ENCODE results near the gene RPP25L.

The RPP25L gene

DNA sequence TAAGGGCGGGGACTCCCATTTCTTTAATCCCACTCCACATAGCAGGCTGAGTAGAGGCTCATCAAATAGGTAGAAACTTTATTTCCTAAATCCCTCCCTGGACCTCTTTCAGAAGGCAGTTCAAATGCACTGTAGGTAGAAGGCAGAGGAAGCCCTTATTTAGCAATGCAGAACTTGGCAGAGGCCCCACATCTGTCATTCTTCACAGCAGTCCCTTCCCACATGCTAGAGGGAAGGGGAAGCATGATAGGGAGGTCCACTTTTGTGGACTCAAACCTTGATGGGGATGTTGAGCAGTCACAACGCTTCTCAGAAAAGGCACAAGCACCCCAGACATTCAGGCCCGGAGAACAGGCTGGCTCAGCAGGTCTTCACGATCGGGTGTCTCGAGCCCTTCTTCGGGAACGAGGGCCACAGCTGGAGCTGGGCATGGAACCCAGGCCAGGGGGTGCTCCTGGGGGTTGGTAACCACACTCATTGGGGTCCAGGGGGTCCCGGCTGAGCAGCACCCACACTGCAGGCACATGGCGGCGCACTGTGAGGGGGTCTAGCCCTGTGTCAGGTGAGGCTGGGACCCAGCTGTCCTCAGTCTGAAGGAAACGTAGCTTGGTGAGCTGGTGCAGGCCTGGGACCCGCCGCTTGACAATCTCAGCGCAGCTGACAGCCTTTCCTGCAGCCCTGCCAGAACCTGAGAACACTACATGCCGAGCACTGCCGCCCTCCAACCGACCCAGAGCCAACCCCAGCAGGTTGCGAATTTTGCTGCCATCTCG is 1.3 kb downstream of the RPP25L start:
- peak overlapping the region; percentile 96 for H3K4me3 ChIP-seq (replicated peaks; ENCODE audit: low read depth, low read length)
- no peak for DNase-seq (ENCODE audit: extremely low read depth, low read depth)
- TF ChIP-seq CTCF (IDR thresholded peaks at IDR 0.05; ENCODE audit: low read depth, low read length, missing control alignments): no peak

- H3K4me3 ChIP-seq (replicated peaks; ENCODE audit: low read depth, low read length): no peak overlapping the region
- DNase-seq (ENCODE audit: extremely low read depth, low read depth): no peak
- TF ChIP-seq CTCF (IDR thresholded peaks at IDR 0.05; ENCODE audit: low read depth, low read length, missing control alignments): no peak
Measured at GRCh38 chr9:34607331-34607730, 4.6 kb downstream of the RPP25L start.

DNA sequence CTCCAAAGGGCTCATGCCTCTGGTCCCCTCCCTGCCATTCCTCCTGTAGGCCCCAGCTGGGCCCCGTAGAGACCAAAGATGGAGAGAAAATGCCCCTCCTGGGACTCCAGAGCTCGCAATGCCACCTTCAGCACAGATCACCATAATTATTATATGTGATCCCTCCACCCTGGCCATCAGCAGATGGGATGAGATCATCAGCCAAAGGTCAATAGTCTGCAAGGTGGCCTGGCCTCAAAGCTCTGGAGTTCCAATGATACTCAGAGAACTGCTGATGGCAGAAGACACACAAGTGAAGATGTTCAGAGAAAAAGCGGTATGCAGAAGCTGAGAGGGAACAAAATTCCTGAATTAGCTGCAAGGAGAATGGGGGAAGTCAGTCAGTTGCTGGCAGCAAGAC is 5.0 kb downstream of the RPP25L start:
- H3K4me3 ChIP-seq (replicated peaks; ENCODE audit: low read depth, low read length): no peak overlapping the region
- TF ChIP-seq CTCF (IDR thresholded peaks at IDR 0.05; ENCODE audit: low read depth, low read length, missing control alignments): no peak
- DNase-seq (ENCODE audit: extremely low read depth, low read depth): no peak

GRCh38 chr9:34606190-34606589 is 5.7 kb downstream of the RPP25L start:
- TF ChIP-seq CTCF (IDR thresholded peaks at IDR 0.05; ENCODE audit: low read depth, low read length, missing control alignments): no peak
- DNase-seq (ENCODE audit: extremely low read depth, low read depth): no peak
- no peak overlapping the region for H3K4me3 ChIP-seq (replicated peaks; ENCODE audit: low read depth, low read length)

DNA sequence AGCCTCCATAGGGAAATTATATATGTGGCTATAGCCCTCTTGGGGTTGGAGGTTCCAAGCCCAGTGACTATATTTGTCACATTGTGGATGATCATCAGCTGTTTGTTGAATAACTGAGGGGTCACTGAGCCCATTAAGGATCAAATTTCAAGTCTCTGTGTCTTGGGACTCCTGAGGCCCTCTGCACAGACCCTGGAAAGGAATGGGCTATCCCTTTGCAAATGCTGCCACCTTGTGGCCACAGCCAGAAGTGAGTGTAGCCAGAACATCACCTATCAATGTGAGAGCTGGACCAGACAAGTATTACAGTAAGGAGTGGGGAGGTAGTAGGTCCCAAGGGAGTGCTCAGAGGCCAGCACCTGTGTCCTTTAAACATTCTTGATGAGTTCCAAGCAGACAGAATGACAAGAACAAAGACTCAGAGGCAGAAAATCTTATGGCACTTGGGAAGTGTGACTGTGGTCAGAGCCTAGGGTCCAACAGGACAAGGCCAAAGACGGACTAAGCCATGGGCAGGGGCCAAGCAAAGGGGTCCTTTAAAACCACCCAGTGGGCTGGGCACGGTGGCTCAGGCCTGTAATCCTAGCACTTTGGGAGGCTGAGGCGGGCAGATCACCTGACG is 8.2 kb downstream of the RPP25L start:
- H3K4me3 ChIP-seq (replicated peaks; ENCODE audit: low read depth, low read length): no peak overlapping the region
- peak; percentile 94 for TF ChIP-seq CTCF (IDR thresholded peaks at IDR 0.05; ENCODE audit: low read depth, low read length, missing control alignments)
- peak; percentile 42 for DNase-seq (ENCODE audit: extremely low read depth, low read depth)

DNA sequence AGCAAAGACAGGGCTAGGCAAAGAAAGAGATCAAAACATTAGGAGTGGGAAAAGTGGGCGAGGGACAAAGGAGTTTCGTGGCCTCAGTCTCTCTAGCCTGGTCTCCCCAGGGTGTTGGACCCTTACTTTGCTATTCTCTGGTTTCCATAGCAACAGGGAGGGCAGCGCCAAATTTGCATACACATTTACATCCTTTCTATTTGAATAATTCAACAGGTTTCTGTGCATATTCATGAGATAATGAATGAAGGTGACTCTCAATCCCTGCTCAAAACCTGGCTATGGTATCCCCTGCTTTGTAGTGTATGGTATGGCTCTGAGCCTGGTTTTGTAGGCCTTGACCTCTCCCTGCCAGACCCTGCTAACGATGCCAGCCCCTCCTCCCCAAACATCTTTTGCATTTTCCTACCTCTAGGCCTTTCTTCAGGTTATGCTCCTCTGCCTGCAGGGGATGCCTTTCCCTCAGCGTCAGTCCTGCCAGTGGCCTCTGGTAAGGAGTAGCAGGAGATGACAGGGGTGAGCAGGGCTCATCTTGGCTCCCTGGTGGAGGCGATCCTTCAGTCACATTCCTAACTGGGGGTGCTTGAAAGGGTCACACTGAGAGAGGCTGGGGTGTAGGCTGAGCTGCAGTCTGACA is 9.8 kb downstream of the RPP25L start:
- no peak for TF ChIP-seq CTCF (IDR thresholded peaks at IDR 0.05; ENCODE audit: low read depth, low read length, missing control alignments)
- no peak overlapping the region for H3K4me3 ChIP-seq (replicated peaks; ENCODE audit: low read depth, low read length)
- no peak for DNase-seq (ENCODE audit: extremely low read depth, low read depth)
